Right renal cortex interstitium (tissue), 3 donors: ENCODE results near the gene ATF4. TPM values are rescaled to one million over a fixed set of nuclear protein-coding genes. Genes with fewer than 3 reads are reported as not detected.

ENCODE experiments used
- DNase-seq, 3 donors: peaks; one replicate each; pipeline ENCODE4 v3.0.0-alpha.2; 2013; ENCODE audit warnings: low read depth in 3 of 3, low spot score in 2 of 3
- polyA plus RNA-seq, 3 donors: library from polyadenylated mRNA; unstranded; fragments of 120-200 nt; gene quantifications; one replicate each; pipeline ENCODE4 v1.2.1, GENCODE V29; 2013; ENCODE audit not compliant: insufficient read length in 3 of 3

The ATF4 gene
- polyA plus RNA-seq, 3 donors, result 298 to 313 (median 309) TPM

- DNase-seq, result no peak
These were observed 36.8 kb downstream of the ATF4 start for GRCh38 chr22:39556970-39557841.

GRCh38 chr22:39558254-39558727, 37.9 kb downstream of the ATF4 start:
- DNase-seq, result no peak

GRCh38 chr22:39558950-39559349, 38.6 kb downstream of the ATF4 start:
- no peak for DNase-seq

- DNase-seq, result no peak
These were observed 39.2 kb downstream of the ATF4 start for GRCh38 chr22:39559456-39560105.

GRCh38 chr22:39560127-39560526, 39.8 kb downstream of the ATF4 start:
- no peak for DNase-seq

GRCh38 chr22:39562839-39563489, 42.6 kb downstream of the ATF4 start:
- no peak for DNase-seq

GRCh38 chr22:39563571-39564428, 43.4 kb downstream of the ATF4 start:
- DNase-seq, result no peak

GRCh38 chr22:39565414-39565944, 45.1 kb downstream of the ATF4 start:
- DNase-seq, result no peak

GRCh38 chr22:39567135-39567946, 47.0 kb downstream of the ATF4 start:
- no peak for DNase-seq

- DNase-seq, result no peak
These were observed 48.1 kb downstream of the ATF4 start for GRCh38 chr22:39568278-39568981.

GRCh38 chr22:39569066-39569465, 48.7 kb downstream of the ATF4 start:
- no peak for DNase-seq

GRCh38 chr22:39570226-39570625, 49.9 kb downstream of the ATF4 start:
- no peak for DNase-seq

- no peak for DNase-seq
These were observed 50.3 kb downstream of the ATF4 start, which contains the start of gene CACNA1I for GRCh38 chr22:39570665-39571064. CACNA1I (plus strand) TSS chr22:39570753; CDS start chr22:39570753, 0 bp downstream.

- no peak for DNase-seq
These were observed 51.2 kb downstream of the ATF4 start for GRCh38 chr22:39571538-39571937.

Other genes starting within 250 kb of the ATF4 start
- 1,000 to 10,000 TPM; 3,033 to 3,217 (median 3,141) TPM for gene RPL3, start 200.9 kb upstream of the ATF4 start, polyA plus RNA-seq
- gene SYNGR1, start 170.6 kb upstream of the ATF4 start, polyA plus RNA-seq, result 10 to 100 TPM; 14.7 to 18.0 (median 17.3) TPM
- gene TAB1, start 120.8 kb upstream of the ATF4 start, polyA plus RNA-seq, result 10 to 100 TPM; 23.5 to 28.8 (median 25.8) TPM
- 10 to 100 TPM; 18.7 to 26.7 (median 23.8) TPM for gene MGAT3, start 63.5 kb upstream of the ATF4 start, polyA plus RNA-seq
- 10 to 100 TPM; 34.6 to 36.5 (median 35.0) TPM for gene MIEF1, start 18.3 kb upstream of the ATF4 start, polyA plus RNA-seq
- gene RPS19BP1, start 12.2 kb downstream of the ATF4 start, polyA plus RNA-seq, result 10 to 100 TPM; 42.6 to 54.2 (median 48.0) TPM
- gene CACNA1I, start 50.2 kb downstream of the ATF4 start, polyA plus RNA-seq, result under 1 TPM; 0.01 to 0.31 (median 0.04) TPM